ENCODE data around the gene ALB. TPM values are rescaled to one million over a fixed set of nuclear protein-coding genes. Genes with fewer than 3 reads are reported as not detected.

Gene ALB
- total RNA-seq, 1 experiment from 2014 or later: 21.3 TPM

DNA sequence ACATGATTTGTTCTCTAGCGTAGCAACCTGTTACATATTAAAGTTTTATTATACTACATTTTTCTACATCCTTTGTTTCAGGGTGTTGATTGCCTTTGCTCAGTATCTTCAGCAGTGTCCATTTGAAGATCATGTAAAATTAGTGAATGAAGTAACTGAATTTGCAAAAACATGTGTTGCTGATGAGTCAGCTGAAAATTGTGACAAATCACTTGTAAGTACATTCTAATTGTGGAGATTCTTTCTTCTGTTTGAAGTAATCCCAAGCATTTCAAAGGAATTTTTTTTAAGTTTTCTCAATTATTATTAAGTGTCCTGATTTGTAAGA is 2.4 kb downstream of the ALB start:
- Histone ChIP-seq H3K27ac (ENCODE audit: low read length) (no peak overlapping the region), H3K9me3 (ENCODE audit: control insufficient read depth, insufficient read depth, low read depth, low read length) (no peaks in the 10 kb centered on the region), H3K4me1 (ENCODE audit: control insufficient read depth, insufficient read depth, low read length) (no peaks in the 10 kb centered on the region), H3K27me3 (ENCODE audit: control insufficient read depth, insufficient read depth, low read length) (no peaks in the 10 kb centered on the region; the same call in none of the 2 replicates), H3K4me3 (ENCODE audit: low read depth in 2 of 2, low read length in 2 of 2) (no peak overlapping the region), H3K36me3 (ENCODE audit: control insufficient read depth, insufficient read depth, low read length) (no peaks in the 10 kb centered on the region)
- DNase-seq (ENCODE audit: low read depth, low spot score): no peak
- no peak for ATAC-seq
- ChIA-PET POLR2A (no interaction called here), CTCF (no interaction called here)
- TF ChIP-seq POLR2AphosphoS5 (IDR thresholded peaks at IDR 0.05; ENCODE audit: low read depth, low read length): no peak
- TF ChIP-seq, protein P1, sequence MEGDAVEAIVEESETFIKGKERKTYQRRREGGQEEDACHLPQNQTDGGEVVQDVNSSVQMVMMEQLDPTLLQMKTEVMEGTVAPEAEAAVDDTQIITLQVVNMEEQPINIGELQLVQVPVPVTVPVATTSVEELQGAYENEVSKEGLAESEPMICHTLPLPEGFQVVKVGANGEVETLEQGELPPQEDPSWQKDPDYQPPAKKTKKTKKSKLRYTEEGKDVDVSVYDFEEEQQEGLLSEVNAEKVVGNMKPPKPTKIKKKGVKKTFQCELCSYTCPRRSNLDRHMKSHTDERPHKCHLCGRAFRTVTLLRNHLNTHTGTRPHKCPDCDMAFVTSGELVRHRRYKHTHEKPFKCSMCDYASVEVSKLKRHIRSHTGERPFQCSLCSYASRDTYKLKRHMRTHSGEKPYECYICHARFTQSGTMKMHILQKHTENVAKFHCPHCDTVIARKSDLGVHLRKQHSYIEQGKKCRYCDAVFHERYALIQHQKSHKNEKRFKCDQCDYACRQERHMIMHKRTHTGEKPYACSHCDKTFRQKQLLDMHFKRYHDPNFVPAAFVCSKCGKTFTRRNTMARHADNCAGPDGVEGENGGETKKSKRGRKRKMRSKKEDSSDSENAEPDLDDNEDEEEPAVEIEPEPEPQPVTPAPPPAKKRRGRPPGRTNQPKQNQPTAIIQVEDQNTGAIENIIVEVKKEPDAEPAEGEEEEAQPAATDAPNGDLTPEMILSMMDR (IDR thresholded peaks at IDR 0.05): no peak
- TF ChIP-seq, protein P2, sequence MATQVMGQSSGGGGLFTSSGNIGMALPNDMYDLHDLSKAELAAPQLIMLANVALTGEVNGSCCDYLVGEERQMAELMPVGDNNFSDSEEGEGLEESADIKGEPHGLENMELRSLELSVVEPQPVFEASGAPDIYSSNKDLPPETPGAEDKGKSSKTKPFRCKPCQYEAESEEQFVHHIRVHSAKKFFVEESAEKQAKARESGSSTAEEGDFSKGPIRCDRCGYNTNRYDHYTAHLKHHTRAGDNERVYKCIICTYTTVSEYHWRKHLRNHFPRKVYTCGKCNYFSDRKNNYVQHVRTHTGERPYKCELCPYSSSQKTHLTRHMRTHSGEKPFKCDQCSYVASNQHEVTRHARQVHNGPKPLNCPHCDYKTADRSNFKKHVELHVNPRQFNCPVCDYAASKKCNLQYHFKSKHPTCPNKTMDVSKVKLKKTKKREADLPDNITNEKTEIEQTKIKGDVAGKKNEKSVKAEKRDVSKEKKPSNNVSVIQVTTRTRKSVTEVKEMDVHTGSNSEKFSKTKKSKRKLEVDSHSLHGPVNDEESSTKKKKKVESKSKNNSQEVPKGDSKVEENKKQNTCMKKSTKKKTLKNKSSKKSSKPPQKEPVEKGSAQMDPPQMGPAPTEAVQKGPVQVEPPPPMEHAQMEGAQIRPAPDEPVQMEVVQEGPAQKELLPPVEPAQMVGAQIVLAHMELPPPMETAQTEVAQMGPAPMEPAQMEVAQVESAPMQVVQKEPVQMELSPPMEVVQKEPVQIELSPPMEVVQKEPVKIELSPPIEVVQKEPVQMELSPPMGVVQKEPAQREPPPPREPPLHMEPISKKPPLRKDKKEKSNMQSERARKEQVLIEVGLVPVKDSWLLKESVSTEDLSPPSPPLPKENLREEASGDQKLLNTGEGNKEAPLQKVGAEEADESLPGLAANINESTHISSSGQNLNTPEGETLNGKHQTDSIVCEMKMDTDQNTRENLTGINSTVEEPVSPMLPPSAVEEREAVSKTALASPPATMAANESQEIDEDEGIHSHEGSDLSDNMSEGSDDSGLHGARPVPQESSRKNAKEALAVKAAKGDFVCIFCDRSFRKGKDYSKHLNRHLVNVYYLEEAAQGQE (IDR thresholded peaks at IDR 0.05; ENCODE audit: insufficient read depth in 1 of 2, low read depth in 2 of 2, low read length in 1 of 2): no peak
- no peak for TF ChIP-seq TCF7L2 (IDR thresholded peaks at IDR 0.05; ENCODE audit: low read depth, low read length)
- TF ChIP-seq SIN3A (IDR thresholded peaks at IDR 0.05; ENCODE audit: borderline replicate concordance, insufficient read depth, low read depth, low read length): no peak
- BruUV-seq (replicated peaks): no TSS peak
- in situ Hi-C loops (cut with HindIII; ENCODE audit: low pct_unique_long_range_greater_than_20kb, low sequenced_read_pairs): no loop called here
- intact Hi-C loops (cut with micrococcal nuclease; ENCODE audit: unreplicated experiment): no loop called here

DNA sequence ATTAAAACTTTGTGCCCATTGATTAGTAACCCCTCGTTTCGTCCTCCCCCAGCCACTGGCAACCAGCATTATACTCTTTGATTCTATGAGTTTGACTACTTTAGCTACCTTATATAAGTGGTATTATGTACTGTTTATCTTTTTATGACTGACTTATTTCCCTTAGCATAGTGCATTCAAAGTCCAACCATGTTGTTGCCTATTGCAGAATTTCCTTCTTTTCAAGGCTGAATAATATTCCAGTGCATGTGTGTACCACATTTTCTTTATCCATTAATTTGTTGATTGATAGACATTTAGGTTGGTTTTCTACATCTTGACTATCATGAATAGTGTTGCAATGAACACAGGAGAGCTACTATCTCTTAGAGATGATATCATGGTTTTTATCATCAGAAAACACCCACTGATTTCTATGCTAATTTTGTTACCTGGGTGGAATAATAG is 3.2 kb downstream of the ALB start:
- ATAC-seq: no peak
- no peaks in the 10 kb centered on the region; the same call in none of the 2 replicates for H3K27me3 ChIP-seq (ENCODE audit: control insufficient read depth, insufficient read depth, low read length)
- no peaks in the 10 kb centered on the region for H3K36me3 ChIP-seq (ENCODE audit: control insufficient read depth, insufficient read depth, low read length)
- DNase-seq (ENCODE audit: low read depth, low spot score): no peak
- CTCF ChIA-PET: no interaction called here
- H3K9me3 ChIP-seq (ENCODE audit: control insufficient read depth, insufficient read depth, low read depth, low read length): no peaks in the 10 kb centered on the region
- no peak overlapping the region for H3K27ac ChIP-seq (ENCODE audit: low read length)
- no TSS peak for BruUV-seq (replicated peaks)
- in situ Hi-C loops (cut with HindIII; ENCODE audit: low pct_unique_long_range_greater_than_20kb, low sequenced_read_pairs): no loop called here
- intact Hi-C loops (cut with micrococcal nuclease; ENCODE audit: unreplicated experiment): no loop called here
- no peaks in the 10 kb centered on the region for H3K4me1 ChIP-seq (ENCODE audit: control insufficient read depth, insufficient read depth, low read length)
- H3K4me3 ChIP-seq (ENCODE audit: low read depth in 2 of 2, low read length in 2 of 2): no peak overlapping the region
- TF ChIP-seq, protein P1 (IDR thresholded peaks at IDR 0.05): no peak
- TF ChIP-seq TCF7L2 (IDR thresholded peaks at IDR 0.05; ENCODE audit: low read depth, low read length) (no peak), SIN3A (IDR thresholded peaks at IDR 0.05; ENCODE audit: borderline replicate concordance, insufficient read depth, low read depth, low read length) (no peak), POLR2AphosphoS5 (IDR thresholded peaks at IDR 0.05; ENCODE audit: low read depth, low read length) (no peak)
- TF ChIP-seq, protein P2 (IDR thresholded peaks at IDR 0.05; ENCODE audit: insufficient read depth in 1 of 2, low read depth in 2 of 2, low read length in 1 of 2): no peak
- POLR2A ChIA-PET: no interaction called here

All from Panc1 (cell line).